Endometrium (tissue), 2 donors: ENCODE data around the gene SRGAP3.
"Not testable (repeated sequence)": the region's sequence is repeated elsewhere in the genome, so short reads cannot be mapped to it uniquely, and the experiment has no call there.

Experiments
- FAIRE-seq: peaks from 2 replicates; lab custom pipeline; 2012; peaks lifted over from hg19 to GRCh38; lab: Jason Lieb, UNC
- donor health status: control.
- donor health status: control.

The SRGAP3 gene

DNA sequence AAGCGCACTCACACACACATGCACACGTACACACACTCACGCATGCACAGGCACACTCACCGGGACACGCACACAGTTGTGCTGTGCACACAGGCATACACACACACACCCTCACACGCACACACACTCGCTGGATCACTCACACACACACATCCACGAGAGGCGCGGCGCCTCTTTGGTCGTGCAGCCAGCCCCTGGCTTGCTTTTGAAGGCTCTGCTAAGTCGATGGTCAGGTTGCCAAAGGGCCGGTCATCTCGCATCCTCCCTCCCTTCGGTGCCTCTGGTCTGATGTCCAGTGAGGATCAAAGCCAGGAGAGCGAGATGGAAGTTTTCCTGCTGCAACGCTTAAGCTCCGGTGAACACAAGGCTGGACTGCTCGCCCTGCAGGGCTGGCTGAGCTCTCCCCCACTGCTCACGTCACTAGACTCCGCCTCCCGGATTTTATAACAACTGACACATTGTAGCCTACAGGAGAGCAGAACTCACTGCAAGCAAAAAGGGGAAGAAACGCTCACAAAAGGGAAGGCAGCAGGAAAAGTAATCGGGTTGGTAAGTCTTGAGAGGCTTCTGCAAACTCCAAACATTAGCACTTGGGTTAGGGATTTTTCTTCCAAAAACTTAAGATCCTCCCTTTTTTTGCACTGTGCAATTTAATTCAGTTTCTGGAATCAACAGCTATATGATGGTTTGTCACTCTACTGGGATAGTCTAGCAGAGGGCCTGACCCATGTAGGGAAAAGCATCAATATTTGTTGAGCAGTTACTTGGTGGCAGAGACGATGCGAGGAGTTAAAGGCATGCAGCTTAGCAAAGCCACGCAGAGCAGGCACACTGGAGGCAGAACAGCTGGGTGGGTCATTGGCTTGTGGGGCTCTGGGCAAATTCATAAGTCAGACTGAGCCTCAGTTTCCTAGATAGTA, at the start of gene SRGAP3:
SRGAP3 (minus strand) TSS at position 374 of the 920 bp plus-strand sequence. CDS start 695 bp downstream, outside the sequence.
- FAIRE-seq: peak; percentile 86

DNA sequence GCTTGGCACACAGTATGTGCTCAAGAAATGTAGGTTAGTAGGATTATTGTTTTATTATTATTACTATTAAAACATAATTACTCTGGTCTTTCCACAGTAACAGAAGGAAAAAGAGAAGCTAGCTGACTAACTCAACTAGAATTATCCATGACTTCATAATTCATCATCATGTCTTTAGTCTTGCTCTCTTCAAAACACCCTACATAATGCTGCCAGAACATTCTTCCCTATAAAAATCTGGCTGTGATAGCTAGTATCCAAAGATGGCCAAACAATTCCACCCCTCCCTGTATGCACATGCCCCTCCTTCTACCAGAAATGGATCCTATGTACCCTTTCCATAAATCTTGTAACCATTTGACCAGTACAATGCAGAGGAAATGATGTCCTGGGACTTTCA, 48.8 kb upstream of the SRGAP3 start:
- no peak for FAIRE-seq

DNA sequence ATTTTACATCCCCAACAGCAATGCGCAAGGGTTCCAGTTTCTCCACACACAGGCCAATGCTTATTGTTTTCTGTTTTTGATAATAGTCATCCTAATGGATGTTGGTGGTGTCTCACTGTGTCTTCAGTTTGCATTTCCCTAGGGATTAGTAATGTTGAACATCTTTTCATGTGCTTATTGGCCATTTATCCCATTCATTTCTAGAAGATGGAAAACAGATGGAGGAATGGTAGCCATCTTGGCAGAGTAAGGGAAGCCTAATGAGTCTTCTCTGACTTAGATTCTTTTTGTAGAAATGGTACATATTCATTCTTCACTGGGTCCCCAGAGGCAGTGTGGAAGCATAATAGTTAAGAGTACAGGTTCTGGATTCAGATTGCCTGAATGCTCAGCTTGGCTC, 46.8 kb upstream of the SRGAP3 start:
- no peak for FAIRE-seq

DNA sequence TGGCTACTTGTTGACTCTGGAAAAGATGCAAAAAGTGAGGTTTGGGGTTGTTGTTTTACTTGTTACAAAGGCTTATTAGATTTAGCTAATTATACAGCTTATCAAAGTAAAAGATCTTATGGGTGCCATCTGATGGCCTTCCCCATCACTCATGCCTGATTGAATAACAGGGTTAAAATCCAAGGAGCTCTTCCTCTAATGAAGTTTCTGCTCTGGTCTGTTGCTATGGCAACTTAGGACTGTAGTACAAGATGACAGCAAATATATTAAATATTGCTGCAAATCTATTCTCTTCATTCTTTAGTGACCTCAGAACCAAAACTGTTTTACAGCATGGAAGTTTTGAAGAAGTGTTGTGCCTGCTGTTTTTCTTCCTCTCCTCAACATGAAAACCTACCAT, 45.6 kb upstream of the SRGAP3 start:
- FAIRE-seq: no peak

DNA sequence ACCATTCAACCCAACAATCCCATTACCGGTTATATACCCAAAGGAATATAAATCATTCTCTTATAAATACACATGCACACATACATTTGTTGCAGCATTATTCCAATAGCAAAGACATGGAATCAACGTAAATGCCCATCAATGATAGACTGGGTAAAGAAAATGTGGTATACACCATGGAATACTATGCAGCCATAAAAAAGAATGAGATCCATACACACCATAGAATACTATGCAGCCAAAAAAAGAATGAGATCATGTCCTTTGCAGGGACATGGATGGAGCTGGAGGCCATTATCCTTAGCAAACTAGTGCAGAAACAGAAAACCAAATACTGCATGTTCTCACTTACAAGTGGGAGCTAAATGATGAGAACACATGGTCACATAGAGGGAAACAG, 44.5 kb upstream of the SRGAP3 start:
- not testable (repeated sequence) for FAIRE-seq

DNA sequence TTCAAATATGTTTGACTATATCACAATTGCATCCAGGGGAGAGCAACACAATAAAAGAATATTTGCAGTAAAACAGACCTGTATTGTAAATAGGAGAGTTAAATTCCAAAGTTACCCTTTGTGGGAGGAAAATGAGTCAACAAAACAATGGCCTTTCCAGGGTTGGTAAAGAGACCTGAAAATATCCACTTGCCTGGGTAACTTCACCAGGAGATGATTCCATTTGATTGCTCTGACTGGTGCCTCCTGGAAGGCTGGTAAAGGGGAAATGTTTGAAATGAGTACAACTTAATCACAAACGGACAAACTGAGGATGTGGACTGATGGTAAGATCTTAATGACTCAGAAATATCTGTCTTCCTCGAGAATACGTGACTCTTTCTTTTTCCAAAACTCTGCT, 43.6 kb upstream of the SRGAP3 start:
- no peak for FAIRE-seq

DNA sequence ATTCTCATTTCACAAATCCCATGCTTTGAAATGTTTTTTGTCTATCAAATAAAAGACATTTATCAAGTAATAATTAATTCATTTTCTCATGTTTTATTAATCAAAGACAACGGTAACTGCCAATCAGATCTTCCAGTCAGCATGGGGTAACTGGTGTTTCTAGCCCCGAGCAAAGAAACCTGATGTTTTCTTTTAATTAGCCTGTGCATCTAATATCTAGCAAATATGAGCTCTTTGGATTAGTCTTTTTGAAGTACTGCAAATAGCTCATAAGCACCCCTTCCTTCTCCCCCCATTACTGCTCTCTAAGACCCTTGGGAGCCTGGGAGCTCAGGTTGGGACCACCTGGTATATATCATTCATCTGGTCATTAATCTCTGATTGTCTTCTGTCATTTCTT, 43.1 kb upstream of the SRGAP3 start:
- FAIRE-seq: no peak

DNA sequence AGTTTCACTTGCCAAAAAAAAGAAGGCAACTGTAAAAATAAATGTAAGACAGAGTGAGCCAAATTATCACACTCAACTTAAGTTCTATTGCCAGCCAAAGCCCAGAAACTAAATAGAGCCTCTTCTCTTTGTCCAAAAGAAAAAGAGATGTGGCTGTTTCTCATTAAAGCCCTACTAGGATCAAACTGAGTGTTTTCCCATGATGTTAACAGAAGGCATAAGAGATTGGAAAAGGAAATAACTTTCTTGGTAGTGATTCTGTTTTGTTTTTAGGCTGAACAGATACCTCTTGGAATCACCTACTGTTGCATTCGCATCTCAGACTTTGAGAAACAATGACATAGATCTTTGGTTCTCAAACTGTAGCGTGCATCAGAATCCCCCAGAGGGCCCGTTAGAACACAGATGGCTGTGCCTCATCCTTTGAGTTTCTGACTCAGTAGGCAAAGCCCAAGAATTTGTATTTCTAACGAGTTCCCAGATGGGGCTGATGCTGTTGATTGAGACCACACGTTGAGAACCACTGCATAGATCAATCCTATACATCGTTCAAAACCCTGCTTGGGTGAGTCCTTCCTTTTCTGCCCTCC, 42.5 kb upstream of the SRGAP3 start:
- no peak for FAIRE-seq

DNA sequence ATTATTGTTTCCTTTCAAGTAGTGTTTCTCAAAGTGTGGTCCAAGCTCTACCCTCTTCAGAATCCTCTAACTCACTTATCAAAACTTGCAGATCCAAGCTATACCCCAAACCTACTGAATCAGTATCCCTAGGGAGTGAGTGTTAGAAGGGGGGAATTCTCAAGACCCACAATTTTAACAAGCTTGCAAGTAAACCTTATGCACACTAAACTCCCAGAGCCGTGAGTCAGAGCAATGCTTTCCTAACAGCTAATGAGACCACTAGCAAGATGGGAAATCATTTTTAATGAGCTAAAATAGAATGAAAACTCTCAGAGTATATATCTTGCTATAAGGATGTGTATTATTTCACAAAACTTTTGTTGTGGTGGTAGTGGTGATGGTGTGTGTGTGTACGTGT, 41.1 kb upstream of the SRGAP3 start:
- FAIRE-seq: no peak

DNA sequence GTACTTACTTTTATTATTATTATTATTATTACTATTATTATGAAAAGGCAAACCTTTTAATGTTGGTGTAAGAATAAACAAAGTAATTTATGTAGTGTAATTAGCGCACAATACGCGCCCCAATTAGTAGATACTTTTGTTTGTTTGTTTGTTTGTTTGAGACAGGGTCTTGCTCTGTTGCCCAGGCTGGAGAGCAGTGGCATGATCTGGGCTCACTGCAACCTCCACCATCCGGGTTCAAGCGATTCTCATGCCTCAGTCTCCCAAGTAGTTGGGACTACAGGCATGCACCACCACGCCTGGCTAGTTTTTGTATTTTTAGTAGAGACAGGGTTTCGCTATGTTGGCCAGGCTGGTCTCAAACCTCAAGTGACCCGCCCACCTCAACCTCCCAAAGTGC, 32.1 kb upstream of the SRGAP3 start:
- not testable (repeated sequence) for FAIRE-seq

DNA sequence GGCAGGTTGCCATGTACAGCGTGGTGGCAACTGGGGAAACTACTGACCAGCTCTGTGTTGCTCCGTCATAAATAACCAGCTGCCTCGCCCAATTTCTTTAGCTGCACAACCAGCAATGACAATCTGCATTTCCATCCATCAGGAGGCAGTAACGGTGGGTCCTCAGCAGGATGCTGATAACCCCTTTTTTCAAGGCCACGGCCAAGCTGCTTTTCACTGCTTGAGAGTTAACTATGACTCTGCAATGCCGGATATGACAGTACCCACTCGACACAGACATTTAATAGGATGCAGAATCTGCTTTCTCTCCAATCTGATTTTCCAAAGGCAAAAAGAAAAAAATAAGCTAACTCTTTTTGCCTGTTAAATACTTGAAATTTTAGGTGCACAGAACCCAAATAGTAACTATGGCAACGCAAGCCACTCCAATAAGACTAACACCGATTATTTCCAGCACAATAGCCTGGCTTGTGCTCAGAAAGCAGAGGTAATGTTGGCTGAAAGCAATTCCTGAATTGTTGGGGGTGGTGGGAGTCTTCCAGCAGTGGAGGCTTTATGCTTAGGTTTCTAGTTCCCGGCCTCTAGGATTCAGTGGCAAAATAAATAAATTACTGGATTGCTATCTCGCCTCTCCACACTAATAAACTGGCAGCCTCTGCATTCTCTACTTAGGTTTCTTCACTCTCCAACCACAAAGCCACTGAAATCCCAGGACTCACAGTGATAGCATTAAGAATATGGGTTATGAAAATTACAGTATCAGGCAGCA, 31.2 kb upstream of the SRGAP3 start:
- FAIRE-seq: no peak

DNA sequence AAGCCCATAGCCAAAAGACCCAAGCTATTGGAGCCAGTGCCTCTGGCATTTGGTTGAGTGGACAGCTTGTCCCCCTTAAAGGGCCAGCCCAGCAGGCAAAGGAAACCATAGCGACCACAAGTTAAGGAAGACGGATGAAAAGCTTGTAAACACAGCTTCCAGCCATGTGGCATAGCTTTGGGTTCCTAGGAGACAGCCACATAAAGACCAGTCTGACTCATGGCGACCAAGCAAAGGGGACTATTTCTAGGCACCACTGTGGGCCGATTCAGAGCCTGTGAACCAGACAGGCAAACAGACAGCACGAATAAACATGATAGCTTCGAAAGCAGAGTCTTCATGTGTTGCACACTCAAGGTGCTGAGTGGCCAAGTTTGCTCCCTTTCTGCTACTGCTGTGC, 30.5 kb upstream of the SRGAP3 start:
- FAIRE-seq: no peak

DNA sequence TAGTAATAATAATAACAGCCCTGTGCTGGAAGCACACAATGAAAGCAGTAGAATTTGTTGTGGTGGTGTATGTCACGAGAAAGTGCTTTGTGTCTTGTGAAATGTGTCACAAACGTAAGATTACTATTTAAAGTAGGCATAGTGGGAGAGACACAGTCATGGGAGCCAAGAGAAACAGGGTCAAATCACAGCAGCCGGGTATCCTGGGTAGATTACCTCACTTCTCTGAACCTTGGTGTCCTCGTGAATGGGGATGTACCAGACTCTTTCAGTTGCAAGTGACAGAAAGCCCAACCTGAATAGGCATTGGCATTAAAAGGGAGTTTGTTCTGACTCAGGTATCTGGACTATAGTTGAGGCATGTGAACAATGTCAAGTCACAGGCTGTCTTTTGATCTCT, 29.1 kb upstream of the SRGAP3 start:
- FAIRE-seq: no peak

DNA sequence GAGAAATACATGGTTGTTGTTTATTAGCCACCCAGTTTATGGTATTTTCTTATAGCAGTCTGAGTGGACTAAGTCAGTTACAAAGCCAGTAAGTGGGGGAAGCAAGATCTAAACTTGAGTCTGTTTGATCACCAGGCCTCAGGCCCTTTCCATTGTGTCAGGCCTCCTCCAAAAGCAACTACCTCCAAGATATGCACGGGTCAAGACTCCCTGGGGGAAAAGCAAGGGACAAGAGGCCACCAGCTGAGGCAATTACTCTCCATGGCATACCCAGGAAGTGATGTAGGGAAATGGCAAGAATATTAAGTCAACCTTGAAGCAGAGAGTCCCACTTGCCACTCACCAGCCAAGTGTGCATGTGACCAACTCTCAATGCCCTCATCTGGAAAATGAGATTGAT, 28.6 kb upstream of the SRGAP3 start:
- no peak for FAIRE-seq

DNA sequence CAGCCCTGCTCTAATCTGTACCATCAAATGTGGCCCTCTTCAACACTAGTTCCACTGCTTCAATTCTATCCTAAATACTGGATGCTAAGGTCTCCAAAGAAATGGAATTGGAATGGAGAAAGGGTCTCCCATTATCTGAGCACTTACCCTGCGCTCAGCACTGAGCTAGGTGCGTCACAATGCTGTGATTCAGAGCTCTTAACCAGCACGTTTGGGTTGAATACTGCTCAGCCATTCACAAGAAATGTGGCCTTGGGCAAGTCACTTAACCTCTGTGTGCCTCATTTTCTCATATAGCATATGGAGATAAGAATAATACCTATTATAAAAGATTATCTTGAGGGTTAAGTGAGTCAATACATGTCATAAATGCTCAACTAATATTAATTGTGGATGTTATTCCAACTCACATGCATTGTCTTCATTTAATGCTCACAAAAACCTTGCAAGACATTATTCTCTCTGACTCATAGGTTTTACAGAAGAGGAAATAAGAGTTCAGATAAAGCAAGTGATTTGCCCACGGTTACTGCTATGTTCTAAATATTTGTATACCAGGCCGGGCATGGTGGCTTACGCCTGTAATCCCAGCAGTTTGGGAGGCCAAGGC, 27.4 kb upstream of the SRGAP3 start:
- FAIRE-seq: no peak

DNA sequence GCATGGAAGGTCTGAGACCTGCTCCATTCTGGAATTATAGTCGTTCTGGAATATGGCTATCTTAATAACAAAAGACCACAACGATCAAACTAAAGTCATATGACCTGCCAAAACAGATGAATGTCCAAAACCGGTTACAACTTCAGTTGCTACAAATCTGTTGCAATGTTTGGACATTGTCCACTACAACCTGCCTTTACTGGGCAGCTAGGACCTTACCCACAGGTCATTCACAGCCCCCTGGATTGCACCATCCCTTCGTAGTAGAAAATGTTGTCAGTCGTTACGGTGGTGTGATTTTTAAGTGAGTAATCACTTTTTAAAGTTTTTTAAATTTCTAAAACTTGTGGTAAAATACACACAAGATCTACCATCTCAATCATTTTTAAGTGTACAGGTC, 22.5 kb upstream of the SRGAP3 start:
- FAIRE-seq: no peak

DNA sequence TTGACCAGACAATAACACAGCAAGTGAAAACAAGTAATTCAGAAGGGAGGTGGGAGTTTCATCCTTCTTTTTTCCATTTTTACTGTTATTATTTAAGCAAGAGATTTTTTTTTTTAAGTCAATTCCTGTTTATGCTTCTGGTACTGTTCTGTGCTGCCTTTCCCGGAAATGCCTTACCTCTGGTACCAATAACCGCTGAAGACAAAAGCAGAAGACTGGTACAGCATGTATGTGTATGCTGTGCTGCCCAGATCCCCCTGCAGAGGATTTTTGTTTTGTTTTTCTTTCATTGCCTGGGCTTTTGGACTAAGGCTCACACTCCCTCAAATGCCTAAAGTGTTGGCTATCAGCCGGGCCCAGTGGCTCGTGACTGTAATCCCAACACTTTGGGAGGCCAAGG, 21.3 kb upstream of the SRGAP3 start:
- no peak for FAIRE-seq

DNA sequence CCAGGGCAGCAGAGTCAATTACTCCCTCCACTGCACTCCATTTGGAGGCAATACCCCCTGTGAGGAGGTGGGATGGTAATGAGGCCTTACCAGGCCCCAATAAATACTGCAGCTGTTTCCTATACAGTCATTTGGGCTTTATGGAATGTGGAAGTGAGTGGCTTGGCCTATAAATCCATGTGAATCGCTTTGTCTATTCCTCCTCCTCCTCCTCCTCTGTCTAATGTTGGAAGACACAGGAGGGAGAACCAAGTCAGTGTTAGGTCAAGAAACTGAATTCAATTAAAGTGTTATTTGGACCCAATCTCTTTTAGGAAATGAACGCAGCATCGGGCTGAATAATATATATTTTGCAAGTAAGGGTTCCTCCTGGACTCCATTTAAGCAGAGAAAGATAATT, 17.3 kb upstream of the SRGAP3 start:
- FAIRE-seq: no peak

DNA sequence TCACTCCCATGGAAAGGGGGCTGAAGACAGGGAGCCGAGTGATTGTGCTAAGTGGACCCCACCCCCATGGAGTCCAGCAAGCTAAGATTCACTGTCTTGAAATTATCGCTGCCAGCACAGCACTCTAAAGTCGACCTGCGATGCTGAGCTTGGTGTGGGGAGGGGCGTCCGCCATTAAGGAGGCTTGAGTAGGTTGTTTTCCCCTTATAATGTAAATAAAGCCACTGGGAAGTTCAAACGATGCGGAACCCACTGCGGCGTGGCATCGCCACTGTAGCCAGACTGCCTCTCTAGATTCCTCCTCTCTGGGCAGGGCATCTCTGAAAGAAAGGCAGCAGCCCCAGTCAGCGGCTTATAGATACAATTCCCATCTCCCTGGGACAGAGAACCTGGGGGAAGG, 10.9 kb upstream of the SRGAP3 start:
- FAIRE-seq: no peak

DNA sequence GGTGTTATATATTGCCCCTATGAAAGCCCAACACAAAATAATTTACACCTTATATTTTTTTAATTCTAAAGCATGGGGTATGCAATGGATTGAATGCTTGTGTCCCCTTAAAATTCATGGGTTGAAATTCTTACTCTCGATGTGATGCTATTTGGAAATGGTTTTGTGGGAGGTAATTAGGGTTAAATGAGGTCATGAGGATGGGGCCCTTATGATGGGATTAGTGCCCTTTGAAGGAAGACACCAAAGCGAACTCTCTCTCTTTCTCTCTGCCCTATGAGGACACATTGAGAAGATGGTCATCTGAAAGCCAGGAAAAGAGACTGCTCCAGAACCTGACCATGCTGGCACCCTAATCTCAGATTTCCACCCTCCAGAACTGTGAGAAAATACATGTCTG, 7.6 kb upstream of the SRGAP3 start:
- FAIRE-seq: no peak

DNA sequence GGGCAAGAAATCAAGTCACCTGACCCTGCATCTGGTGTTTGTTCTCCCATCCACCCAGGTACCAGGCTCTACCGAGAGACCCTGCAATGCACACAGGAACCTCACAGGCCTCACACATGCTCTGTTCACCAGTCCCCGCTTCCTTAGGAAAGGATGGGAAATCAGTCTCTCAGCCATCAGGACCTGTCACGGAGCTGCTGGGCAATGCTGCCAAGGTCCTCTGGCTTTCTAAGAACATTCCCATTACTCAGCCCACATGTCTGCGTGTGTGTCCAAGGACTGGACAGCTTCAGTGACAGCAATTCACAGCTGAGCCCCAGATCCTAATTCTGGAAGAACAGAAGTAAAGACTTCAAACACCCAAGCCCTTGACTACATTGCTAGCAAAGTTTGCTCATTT, 6.5 kb upstream of the SRGAP3 start:
- no peak for FAIRE-seq

DNA sequence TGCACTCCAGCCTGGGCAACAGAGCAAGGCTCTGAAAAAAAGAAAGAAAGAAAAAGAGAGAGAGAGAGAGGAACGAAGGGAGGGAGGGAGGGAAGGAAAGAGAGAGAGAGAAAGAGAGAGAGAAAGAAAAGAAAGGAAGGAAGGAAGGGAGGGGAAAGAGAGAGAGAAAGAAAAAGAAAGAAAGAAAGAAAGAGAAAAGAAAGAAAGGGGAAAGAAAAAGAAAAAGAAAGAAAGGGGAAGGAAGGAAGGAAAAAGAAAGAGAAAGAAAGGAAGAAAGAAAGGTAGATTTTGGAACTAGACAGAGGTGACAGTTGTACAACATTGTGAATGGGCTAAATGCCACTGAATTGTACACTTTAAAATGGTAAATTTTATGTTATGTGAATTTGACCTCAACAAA, 5.3 kb upstream of the SRGAP3 start:
- FAIRE-seq: no peak

DNA sequence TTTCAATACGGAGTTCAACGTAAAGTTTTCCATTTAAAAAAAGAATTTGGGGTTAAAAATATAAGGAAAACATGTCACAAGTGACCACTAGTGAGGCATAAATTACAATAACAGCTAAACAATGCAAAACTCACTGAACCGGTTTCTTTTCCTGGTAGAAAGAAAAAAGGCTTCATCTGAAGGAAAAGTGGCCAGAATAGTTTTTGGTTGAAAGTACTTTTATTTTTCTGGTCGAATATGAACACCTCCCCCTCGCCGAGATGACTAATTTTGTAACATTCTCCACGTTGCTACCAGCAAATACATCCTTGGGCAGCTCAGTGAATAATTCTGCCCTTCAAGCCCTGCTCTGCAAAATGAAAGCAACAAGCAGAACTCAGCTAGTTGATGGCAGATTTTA, 3.9 kb upstream of the SRGAP3 start:
- no peak for FAIRE-seq
